ENCODE measurements around the gene C19orf73.

The C19orf73 gene

DNA sequence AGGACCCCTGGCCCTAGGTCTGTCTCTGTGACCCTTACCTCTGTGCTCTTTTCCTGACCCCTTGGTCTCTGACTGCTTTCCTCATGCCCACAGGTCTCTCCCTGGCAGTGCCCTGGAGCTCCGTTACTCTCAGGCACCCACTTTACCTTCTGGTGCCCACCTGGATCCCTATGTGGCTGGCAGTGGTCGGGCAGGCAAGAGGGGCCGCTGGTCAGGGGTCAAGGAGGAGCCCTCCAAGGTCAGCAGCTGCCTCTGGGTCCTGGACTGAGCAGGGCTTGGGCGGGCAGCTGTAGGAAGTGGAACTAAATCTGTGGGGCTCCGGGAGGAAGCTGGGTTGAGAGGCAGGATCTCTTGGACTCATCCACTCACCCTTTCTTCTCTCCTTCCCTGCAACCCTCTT is 16.7 kb upstream of the C19orf73 start:
- TF ChIP-seq SUZ12 (IDR thresholded peaks at IDR 0.05; ENCODE audit: extremely low read depth, insufficient read depth, insufficient read length) (no peak), ZNF274 (IDR thresholded peaks at IDR 0.05; ENCODE audit: low read depth, low read length) (no peak), YY1 (IDR thresholded peaks at IDR 0.05; ENCODE audit: insufficient read depth, insufficient read length) (no peak)
- Histone ChIP-seq H3K36me3 (ENCODE audit: insufficient read depth, insufficient read length, low read length) (peaks cover 17% of the 10 kb centered on the region), H3K4me3 (ENCODE audit: insufficient read length, low read depth) (no peak overlapping the region), H3K9me3 (ENCODE audit: insufficient read depth, low read length) (peaks cover 3% of the 10 kb centered on the region; the same call in 1 of the 2 replicates), H3K27me3 (ENCODE audit: insufficient read depth, insufficient read length) (no peaks in the 10 kb centered on the region), H3K4me1 (ENCODE audit: insufficient read depth, insufficient read length) (peaks cover 3% of the 10 kb centered on the region), H3K9ac (ENCODE audit: insufficient read length, low read depth) (no peak overlapping the region)
- DNase-seq (ENCODE audit: low read depth, low spot score): no peak

DNA sequence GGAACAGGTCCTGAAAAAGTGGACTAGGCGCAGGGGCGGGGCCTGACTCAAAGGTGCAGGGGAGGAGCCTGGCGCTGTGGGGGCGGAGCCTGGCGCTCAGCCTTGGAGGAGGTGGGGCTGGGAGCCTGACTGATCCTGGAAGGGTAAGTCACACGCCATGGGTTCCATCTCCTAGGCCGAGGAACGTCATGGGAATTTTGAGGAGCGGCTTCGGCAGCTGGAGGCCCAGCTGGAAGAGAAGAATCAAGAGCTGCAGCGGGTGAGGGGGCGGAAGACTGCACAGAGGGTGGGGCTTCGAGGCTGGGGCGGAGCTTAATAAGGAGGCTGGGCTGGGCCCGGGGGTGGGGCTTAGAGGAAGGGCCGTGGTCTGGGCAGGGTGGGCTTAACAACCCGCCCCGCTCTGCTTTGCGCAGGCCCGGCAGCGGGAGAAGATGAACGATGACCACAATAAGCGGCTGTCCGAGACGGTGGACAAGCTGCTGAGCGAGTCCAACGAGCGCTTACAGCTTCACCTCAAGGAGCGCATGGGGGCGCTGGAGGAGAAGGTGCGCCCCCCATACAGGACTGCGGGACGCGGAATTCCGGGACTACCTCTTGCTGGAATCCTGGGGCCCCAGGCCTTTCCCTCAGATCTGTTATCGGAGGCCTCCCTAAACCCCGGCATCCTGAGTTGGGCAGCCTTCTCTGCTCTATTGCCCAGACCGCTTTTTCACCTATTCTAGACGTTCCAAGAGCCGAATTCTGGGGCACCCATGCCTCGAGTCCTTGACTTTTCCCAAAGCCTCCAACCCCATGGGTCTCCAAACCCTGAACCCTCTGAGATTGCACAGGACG is 14.9 kb upstream of the C19orf73 start:
- peaks cover 7% of the 10 kb centered on the region for H3K4me1 ChIP-seq (ENCODE audit: insufficient read depth, insufficient read length)
- no peak for DNase-seq (ENCODE audit: low read depth, low spot score)
- TF ChIP-seq YY1 (IDR thresholded peaks at IDR 0.05; ENCODE audit: insufficient read depth, insufficient read length) (no peak), SUZ12 (IDR thresholded peaks at IDR 0.05; ENCODE audit: extremely low read depth, insufficient read depth, insufficient read length) (no peak), ZNF274 (IDR thresholded peaks at IDR 0.05; ENCODE audit: low read depth, low read length) (no peak)
- H3K4me3 ChIP-seq (ENCODE audit: insufficient read length, low read depth): no peak overlapping the region
- peaks cover 17% of the 10 kb centered on the region for H3K36me3 ChIP-seq (ENCODE audit: insufficient read depth, insufficient read length, low read length)
- no peaks in the 10 kb centered on the region for H3K27me3 ChIP-seq (ENCODE audit: insufficient read depth, insufficient read length)
- peaks cover 3% of the 10 kb centered on the region; the same call in 1 of the 2 replicates for H3K9me3 ChIP-seq (ENCODE audit: insufficient read depth, low read length)
- no peak overlapping the region for H3K9ac ChIP-seq (ENCODE audit: insufficient read length, low read depth)

DNA sequence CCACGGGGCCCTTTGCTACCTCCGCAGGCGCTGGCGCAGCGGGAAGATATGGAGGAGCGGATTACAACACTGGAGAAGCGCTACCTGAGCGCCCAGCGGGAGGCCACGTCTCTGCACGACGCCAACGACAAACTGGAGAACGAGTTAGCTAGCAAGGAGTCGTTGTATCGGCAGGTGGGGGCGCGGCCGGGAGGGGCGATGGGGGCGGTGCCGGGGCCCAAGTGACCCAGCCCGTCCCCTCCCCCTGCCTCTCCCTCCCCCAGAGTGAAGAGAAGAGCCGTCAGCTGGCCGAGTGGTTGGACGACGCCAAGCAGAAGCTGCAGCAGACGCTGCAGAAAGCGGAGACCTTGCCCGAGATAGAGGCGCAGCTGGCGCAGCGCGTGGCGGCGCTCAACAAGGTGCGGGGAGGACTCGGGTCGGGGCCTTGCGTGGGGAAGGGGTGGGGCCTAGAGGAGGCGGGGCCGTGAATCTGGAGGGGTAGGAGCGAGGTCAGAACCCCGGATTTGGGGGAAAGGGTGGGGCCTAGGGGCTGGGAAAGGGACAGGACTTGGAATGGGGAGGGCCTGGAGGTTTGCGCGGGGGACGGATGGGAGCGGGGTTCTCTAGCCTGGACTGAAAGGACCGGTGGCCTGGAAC is 14.1 kb upstream of the C19orf73 start:
- DNase-seq (ENCODE audit: low read depth, low spot score): no peak
- peaks cover 17% of the 10 kb centered on the region for H3K36me3 ChIP-seq (ENCODE audit: insufficient read depth, insufficient read length, low read length)
- peaks cover 3% of the 10 kb centered on the region; the same call in 1 of the 2 replicates for H3K9me3 ChIP-seq (ENCODE audit: insufficient read depth, low read length)
- H3K27me3 ChIP-seq (ENCODE audit: insufficient read depth, insufficient read length): no peaks in the 10 kb centered on the region
- TF ChIP-seq ZNF274 (IDR thresholded peaks at IDR 0.05; ENCODE audit: low read depth, low read length) (no peak), SUZ12 (IDR thresholded peaks at IDR 0.05; ENCODE audit: extremely low read depth, insufficient read depth, insufficient read length) (no peak), YY1 (IDR thresholded peaks at IDR 0.05; ENCODE audit: insufficient read depth, insufficient read length) (no peak)
- no peak overlapping the region for H3K4me3 ChIP-seq (ENCODE audit: insufficient read length, low read depth)
- H3K4me1 ChIP-seq (ENCODE audit: insufficient read depth, insufficient read length): peaks cover 7% of the 10 kb centered on the region
- no peak overlapping the region for H3K9ac ChIP-seq (ENCODE audit: insufficient read length, low read depth)

DNA sequence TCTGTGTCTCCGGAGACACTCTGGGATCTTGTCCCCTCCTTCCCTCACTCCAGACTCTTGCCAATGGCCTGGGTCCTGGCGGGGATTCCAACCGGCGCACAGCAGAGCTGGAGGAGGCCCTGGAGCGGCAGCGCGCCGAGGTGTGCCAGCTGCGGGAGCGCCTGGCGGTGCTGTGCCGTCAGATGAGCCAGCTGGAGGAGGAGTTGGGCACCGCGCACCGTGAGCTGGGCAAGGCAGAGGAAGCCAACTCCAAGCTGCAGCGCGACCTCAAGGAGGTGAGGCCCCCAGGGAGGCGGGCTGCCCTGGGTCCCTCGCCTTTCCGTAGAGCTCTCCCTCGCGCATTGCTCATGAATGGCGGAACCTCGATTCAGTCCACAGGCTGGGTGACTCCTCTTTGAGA is 11.4 kb upstream of the C19orf73 start:
- peaks cover 10% of the 10 kb centered on the region for H3K36me3 ChIP-seq (ENCODE audit: insufficient read depth, insufficient read length, low read length)
- H3K4me1 ChIP-seq (ENCODE audit: insufficient read depth, insufficient read length): peaks cover 7% of the 10 kb centered on the region
- DNase-seq (ENCODE audit: low read depth, low spot score): no peak
- TF ChIP-seq YY1 (IDR thresholded peaks at IDR 0.05; ENCODE audit: insufficient read depth, insufficient read length) (no peak), SUZ12 (IDR thresholded peaks at IDR 0.05; ENCODE audit: extremely low read depth, insufficient read depth, insufficient read length) (no peak), ZNF274 (IDR thresholded peaks at IDR 0.05; ENCODE audit: low read depth, low read length) (no peak)
- no peak overlapping the region for H3K9ac ChIP-seq (ENCODE audit: insufficient read length, low read depth)
- H3K27me3 ChIP-seq (ENCODE audit: insufficient read depth, insufficient read length): no peaks in the 10 kb centered on the region
- H3K9me3 ChIP-seq (ENCODE audit: insufficient read depth, low read length): no peaks in the 10 kb centered on the region
- no peak overlapping the region for H3K4me3 ChIP-seq (ENCODE audit: insufficient read length, low read depth)

DNA sequence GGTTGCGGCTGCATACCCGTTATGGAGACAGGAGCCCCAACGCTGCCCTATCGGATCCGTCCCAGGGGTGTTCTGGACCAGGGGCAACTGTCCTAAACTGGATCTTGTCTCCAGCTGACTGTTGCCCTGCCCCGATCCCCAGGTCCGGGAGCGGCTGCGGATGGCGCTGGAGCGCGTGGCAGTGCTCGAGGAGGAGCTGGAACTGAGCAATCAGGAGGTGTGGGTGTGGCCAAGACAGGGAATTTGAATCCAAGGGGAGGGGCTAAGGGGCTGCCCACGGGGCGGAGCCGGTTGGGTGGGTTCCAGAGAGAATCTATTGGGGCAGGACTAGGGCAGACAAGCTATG is 10.3 kb upstream of the C19orf73 start:
- Histone ChIP-seq H3K36me3 (ENCODE audit: insufficient read depth, insufficient read length, low read length) (peaks cover 5% of the 10 kb centered on the region), H3K4me3 (ENCODE audit: insufficient read length, low read depth) (peak overlapping the region; percentile 49), H3K9me3 (ENCODE audit: insufficient read depth, low read length) (no peaks in the 10 kb centered on the region), H3K4me1 (ENCODE audit: insufficient read depth, insufficient read length) (peaks cover 4% of the 10 kb centered on the region), H3K27me3 (ENCODE audit: insufficient read depth, insufficient read length) (no peaks in the 10 kb centered on the region), H3K9ac (ENCODE audit: insufficient read length, low read depth) (peak overlapping the region; percentile 42)
- TF ChIP-seq YY1 (IDR thresholded peaks at IDR 0.05; ENCODE audit: insufficient read depth, insufficient read length): no peak
- DNase-seq (ENCODE audit: low read depth, low spot score): no peak

DNA sequence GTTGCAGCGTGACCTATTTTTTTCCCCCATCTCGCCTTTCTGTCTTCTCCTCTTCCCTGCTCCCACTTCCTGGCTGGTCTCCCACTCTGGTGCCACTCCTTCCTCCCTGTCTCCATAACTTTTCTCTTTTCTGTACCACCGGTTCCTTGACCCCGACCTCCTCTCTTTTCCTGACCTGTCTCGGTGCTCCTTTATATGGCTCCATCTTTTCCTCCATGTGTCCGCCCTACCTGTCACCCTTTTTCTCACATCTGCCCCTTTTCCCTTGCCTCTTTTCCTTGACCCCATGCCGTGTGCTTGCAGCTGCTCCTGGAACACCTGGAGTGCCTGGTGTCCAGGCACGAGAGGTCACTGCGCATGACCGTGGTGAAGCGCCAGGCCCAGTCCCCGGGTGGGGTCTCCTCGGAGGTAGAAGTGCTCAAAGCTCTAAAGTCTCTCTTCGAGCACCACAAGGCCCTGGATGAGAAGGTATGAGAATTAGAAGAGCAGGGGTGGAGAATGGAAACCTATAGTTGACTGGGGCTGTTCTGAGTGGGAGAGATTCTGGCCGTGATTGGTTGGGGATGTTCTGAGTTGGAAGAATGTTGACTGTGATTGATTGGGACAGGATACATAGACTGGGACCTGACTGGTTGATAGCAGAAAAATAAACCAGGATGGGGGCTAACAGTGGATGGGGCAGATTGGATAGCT is 9.7 kb upstream of the C19orf73 start:
- Histone ChIP-seq H3K4me1 (ENCODE audit: insufficient read depth, insufficient read length) (peaks cover 4% of the 10 kb centered on the region), H3K9ac (ENCODE audit: insufficient read length, low read depth) (peak overlapping the region; percentile 42), H3K36me3 (ENCODE audit: insufficient read depth, insufficient read length, low read length) (no peaks in the 10 kb centered on the region), H3K27me3 (ENCODE audit: insufficient read depth, insufficient read length) (no peaks in the 10 kb centered on the region), H3K4me3 (ENCODE audit: insufficient read length, low read depth) (peak overlapping the region; percentile 49), H3K9me3 (ENCODE audit: insufficient read depth, low read length) (no peaks in the 10 kb centered on the region)
- no peak for DNase-seq (ENCODE audit: low read depth, low spot score)
- TF ChIP-seq SUZ12 (IDR thresholded peaks at IDR 0.05; ENCODE audit: extremely low read depth, insufficient read depth, insufficient read length): no peak
- TF ChIP-seq YY1 (IDR thresholded peaks at IDR 0.05; ENCODE audit: insufficient read depth, insufficient read length): no peak
- TF ChIP-seq ZNF274 (IDR thresholded peaks at IDR 0.05; ENCODE audit: low read depth, low read length): no peak

All from NT2/D1 (cell line).